Endothelial cell of umbilical vein (primary cell): ENCODE results near the gene CYFIP2.

Source experiments
- CTCF ChIP-seq, 2 donors: IDR thresholded peaks; 1 replicate in 1 of 2; 2 replicates in 1 of 2; pipeline ENCODE4 v1.5.1; 2011; ENCODE audit warnings: low read length in 2 of 2, mild to moderate bottlenecking in 2 of 2, moderate library complexity in 2 of 2, control low read depth in 1 of 2, inconsistent platforms in 1 of 2, low read depth in 1 of 2; ENCODE audit not compliant: insufficient read depth in 1 of 2; ENCODE audit errors: extremely low read depth in 1 of 2
- EZH2 ChIP-seq: IDR thresholded peaks from 2 replicates; pipeline ENCODE4 v1.6.1; 2012; ENCODE audit warnings: borderline replicate concordance, low read depth, mild to moderate bottlenecking, moderate library complexity, low read length, inconsistent platforms; ENCODE audit not compliant: severe bottlenecking
- JUN ChIP-seq: IDR thresholded peaks from 2 replicates; pipeline ENCODE4 v1.6.1; 2011; ENCODE audit warnings: borderline replicate concordance, low read depth; ENCODE audit not compliant: insufficient read length, insufficient read depth
- MAX ChIP-seq: IDR thresholded peaks from 2 replicates; pipeline ENCODE4 v1.6.1; 2011; ENCODE audit not compliant: insufficient read depth, insufficient read length
- MYC ChIP-seq: IDR thresholded peaks from one replicate; pipeline ENCODE4 v1.6.1; 2011; ENCODE audit warnings: mild to moderate bottlenecking, low read depth, low read length
- POLR2A ChIP-seq: IDR thresholded peaks from 2 replicates; pipeline ENCODE4 v1.6.1; 2012; ENCODE audit warnings: low read depth, mild to moderate bottlenecking, control low read depth, low read length
- POLR2AphosphoS5 ChIP-seq: IDR thresholded peaks from 2 replicates; pipeline ENCODE4 v1.6.1; 2012; ENCODE audit warnings: low read depth, mild to moderate bottlenecking, control low read depth, low read length, moderate library complexity; ENCODE audit not compliant: insufficient read depth

GRCh38 chr5:157306081-157306480 lies 40.2 kb downstream of the CYFIP2 start:
- TF ChIP-seq CTCF (IDR thresholded peaks at IDR 0.05; ENCODE audit: extremely low read depth in 1 of 2, insufficient read depth in 1 of 2, low read depth in 1 of 2, low read length in 2 of 2), result no peak
- no peak for TF ChIP-seq POLR2A
- no peak for TF ChIP-seq MYC
- TF ChIP-seq MAX, result no peak
- no peak for TF ChIP-seq JUN
- no peak for TF ChIP-seq POLR2AphosphoS5
- no peak for TF ChIP-seq EZH2
